Skin of body (tissue), 3 donors: Measurements from ENCODE around the gene HIGD1C. TPM values are rescaled to one million over a fixed set of nuclear protein-coding genes. Genes with fewer than 3 reads are reported as not detected.
"Not testable (repeated sequence)": the region's sequence is repeated elsewhere in the genome, so short reads cannot be mapped to it uniquely, and the experiment has no call there.

Experiments used
- DNase-seq: peaks from one replicate; lab custom pipeline; 2025; lab: John Stamatoyannopoulos, UW
- small RNA-seq: library from RNA; depleted of rRNA; stranded (forward); fragments of <200 nt; gene quantifications from one replicate; pipeline ENCODE3, GENCODE V24; 2014; ENCODE audit warnings: low replicate concordance
- total RNA-seq: library from RNA; depleted of rRNA; stranded (reverse); fragments of >200 nt; gene quantifications from one replicate; pipeline ENCODE4 v1.2.3, GENCODE V29; 2014

The HIGD1C gene
- total RNA-seq, 1 donor from 2014 or later: not detected

DNA sequence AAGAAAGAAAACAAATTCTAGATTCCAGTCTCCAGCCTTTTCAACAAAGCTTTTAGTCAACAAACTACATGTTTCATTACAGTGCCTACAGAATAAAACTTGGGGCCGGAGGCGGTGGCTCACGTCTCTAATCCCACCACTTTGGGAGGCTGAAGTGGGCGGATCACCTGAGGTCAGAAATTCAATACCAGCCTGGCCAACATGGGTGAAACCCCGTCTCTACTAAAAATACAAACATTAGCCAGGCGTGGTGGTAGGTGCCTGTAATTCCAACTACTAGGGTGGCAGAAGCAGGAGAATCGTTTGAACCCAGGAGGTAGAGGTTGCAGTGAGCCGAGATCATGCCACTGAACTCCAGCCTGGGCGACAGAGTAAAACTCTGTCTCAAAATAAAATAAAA lies 62.1 kb downstream of the HIGD1C start:
- DNase-seq: not testable (repeated sequence)

DNA sequence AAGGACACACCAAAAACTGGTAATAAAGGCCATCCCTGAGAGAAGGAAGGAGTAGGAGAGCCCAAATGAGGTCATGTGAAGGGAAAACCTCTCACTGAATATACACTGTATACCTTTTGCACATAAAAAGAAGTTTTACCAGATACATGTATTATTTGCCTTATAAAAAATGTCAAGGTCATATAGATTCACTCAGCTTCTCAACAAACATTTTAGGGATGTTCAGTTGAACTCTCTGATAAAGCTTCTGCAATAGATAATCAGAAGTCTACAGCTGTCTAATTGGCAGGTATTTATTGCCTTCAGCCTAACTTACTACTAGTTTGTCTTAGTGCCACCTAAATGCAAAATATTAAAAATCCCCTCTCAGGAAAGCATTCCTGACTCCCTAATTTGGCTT lies 65.1 kb downstream of the HIGD1C start:
- no peak for DNase-seq

- no peak for DNase-seq
These were observed 66.6 kb downstream of the HIGD1C start for GRCh38 chr12:51018956-51019355.

GRCh38 chr12:51019927-51020326 lies 67.6 kb downstream of the HIGD1C start:
- DNase-seq: no peak

Small RNA genes lying within 50 kb of the gene (small RNA-seq; reads per million reads assigned to genes)
- not detected for gene AC008121.1
- gene RF00019: not detected
- not detected for gene RNU6-87P

Other genes starting within 250 kb of the HIGD1C start
- 36.4 TPM for gene ATF1, start 188.4 kb upstream of the HIGD1C start, total RNA-seq
- not detected for gene TMPRSS12, start 109.6 kb upstream of the HIGD1C start, total RNA-seq
- gene SLC11A2, start 73.8 kb downstream of the HIGD1C start, total RNA-seq: 56.3 TPM
- 55.0 TPM for gene LETMD1, start 95.8 kb downstream of the HIGD1C start, total RNA-seq
- 15.5 TPM for gene CSRNP2, start 131.1 kb downstream of the HIGD1C start, total RNA-seq
- 17.4 TPM for gene TFCP2, start 220.6 kb downstream of the HIGD1C start, total RNA-seq